ENCODE measurements around the gene ZNF385A. TPM values are rescaled to one million over a fixed set of nuclear protein-coding genes. Genes with fewer than 3 reads are reported as not detected.

Gene ZNF385A
- total RNA-seq, 1 experiment from 2014 or later, result 5.9 TPM

- ATAC-seq, result no peak
- Histone ChIP-seq H3K4me1 (ENCODE audit: control insufficient read depth, insufficient read depth, low read length) (0 out of 2 replicates have a peak, but pooled peaks cover 5% of the 10 kb centered on the region), H3K9me3 (ENCODE audit: control insufficient read depth, insufficient read depth, low read depth, low read length) (no peaks in the 10 kb centered on the region), H3K4me3 (ENCODE audit: low read depth in 2 of 2, low read length in 2 of 2) (no peak overlapping the region), H3K36me3 (ENCODE audit: control insufficient read depth, insufficient read depth, low read length) (peaks cover 19% of the 10 kb centered on the region), H3K27me3 (ENCODE audit: control insufficient read depth, insufficient read depth, low read length) (no peaks in the 10 kb centered on the region), H3K27ac (ENCODE audit: low read length) (no peak overlapping the region)
- DNase-seq (ENCODE audit: low read depth, low spot score), result no peak
- in situ Hi-C loops (cut with HindIII; ENCODE audit: low pct_unique_long_range_greater_than_20kb, low sequenced_read_pairs) (no loop called here), intact Hi-C loops (cut with micrococcal nuclease; ENCODE audit: unreplicated experiment) (no loop called here)
- TSS peak; percentile 89 for BruUV-seq (replicated peaks)
- TF ChIP-seq POLR2AphosphoS5 (IDR thresholded peaks at IDR 0.05; ENCODE audit: low read depth, low read length), result no peak
- TF ChIP-seq, protein P1, sequence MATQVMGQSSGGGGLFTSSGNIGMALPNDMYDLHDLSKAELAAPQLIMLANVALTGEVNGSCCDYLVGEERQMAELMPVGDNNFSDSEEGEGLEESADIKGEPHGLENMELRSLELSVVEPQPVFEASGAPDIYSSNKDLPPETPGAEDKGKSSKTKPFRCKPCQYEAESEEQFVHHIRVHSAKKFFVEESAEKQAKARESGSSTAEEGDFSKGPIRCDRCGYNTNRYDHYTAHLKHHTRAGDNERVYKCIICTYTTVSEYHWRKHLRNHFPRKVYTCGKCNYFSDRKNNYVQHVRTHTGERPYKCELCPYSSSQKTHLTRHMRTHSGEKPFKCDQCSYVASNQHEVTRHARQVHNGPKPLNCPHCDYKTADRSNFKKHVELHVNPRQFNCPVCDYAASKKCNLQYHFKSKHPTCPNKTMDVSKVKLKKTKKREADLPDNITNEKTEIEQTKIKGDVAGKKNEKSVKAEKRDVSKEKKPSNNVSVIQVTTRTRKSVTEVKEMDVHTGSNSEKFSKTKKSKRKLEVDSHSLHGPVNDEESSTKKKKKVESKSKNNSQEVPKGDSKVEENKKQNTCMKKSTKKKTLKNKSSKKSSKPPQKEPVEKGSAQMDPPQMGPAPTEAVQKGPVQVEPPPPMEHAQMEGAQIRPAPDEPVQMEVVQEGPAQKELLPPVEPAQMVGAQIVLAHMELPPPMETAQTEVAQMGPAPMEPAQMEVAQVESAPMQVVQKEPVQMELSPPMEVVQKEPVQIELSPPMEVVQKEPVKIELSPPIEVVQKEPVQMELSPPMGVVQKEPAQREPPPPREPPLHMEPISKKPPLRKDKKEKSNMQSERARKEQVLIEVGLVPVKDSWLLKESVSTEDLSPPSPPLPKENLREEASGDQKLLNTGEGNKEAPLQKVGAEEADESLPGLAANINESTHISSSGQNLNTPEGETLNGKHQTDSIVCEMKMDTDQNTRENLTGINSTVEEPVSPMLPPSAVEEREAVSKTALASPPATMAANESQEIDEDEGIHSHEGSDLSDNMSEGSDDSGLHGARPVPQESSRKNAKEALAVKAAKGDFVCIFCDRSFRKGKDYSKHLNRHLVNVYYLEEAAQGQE (IDR thresholded peaks at IDR 0.05; ENCODE audit: insufficient read depth in 1 of 2, low read depth in 2 of 2, low read length in 1 of 2), result no peak
- ChIA-PET CTCF (no interaction called here), POLR2A (no interaction called here)
These were observed 33.2 kb downstream of the ZNF385A start for GRCh38 chr12:54351341-54351740.

GRCh38 chr12:54350743-54351142 is 33.8 kb downstream of the ZNF385A start:
- CTCF ChIA-PET, result interaction anchor here (0.6 kb wide), 1 partner anchor 8 kb away, joined by 3 read pairs; no protein-coding TSS in a partner anchor
- BruUV-seq (replicated peaks), result no TSS peak
- in situ Hi-C loops (cut with HindIII; ENCODE audit: low pct_unique_long_range_greater_than_20kb, low sequenced_read_pairs), result no loop called here

More at GRCh38 chr12:54350743-54351142, 33.8 kb downstream of the ZNF385A start:
- DNase-seq (ENCODE audit: low read depth, low spot score) (no peak), ATAC-seq (no peak)
- Histone ChIP-seq H3K36me3 (ENCODE audit: control insufficient read depth, insufficient read depth, low read length) (peaks cover 19% of the 10 kb centered on the region), H3K27ac (ENCODE audit: low read length) (no peak overlapping the region), H3K27me3 (ENCODE audit: control insufficient read depth, insufficient read depth, low read length) (no peaks in the 10 kb centered on the region), H3K4me3 (ENCODE audit: low read depth in 2 of 2, low read length in 2 of 2) (no peak overlapping the region), H3K9me3 (ENCODE audit: control insufficient read depth, insufficient read depth, low read depth, low read length) (no peaks in the 10 kb centered on the region), H3K4me1 (ENCODE audit: control insufficient read depth, insufficient read depth, low read length) (0 out of 2 replicates have a peak, but pooled peaks cover 5% of the 10 kb centered on the region)
- no peak for TF ChIP-seq POLR2AphosphoS5 (IDR thresholded peaks at IDR 0.05; ENCODE audit: low read depth, low read length)
- TF ChIP-seq SIN3A (IDR thresholded peaks at IDR 0.05; ENCODE audit: borderline replicate concordance, insufficient read depth, low read depth, low read length), result no peak
- TF ChIP-seq, protein P2, sequence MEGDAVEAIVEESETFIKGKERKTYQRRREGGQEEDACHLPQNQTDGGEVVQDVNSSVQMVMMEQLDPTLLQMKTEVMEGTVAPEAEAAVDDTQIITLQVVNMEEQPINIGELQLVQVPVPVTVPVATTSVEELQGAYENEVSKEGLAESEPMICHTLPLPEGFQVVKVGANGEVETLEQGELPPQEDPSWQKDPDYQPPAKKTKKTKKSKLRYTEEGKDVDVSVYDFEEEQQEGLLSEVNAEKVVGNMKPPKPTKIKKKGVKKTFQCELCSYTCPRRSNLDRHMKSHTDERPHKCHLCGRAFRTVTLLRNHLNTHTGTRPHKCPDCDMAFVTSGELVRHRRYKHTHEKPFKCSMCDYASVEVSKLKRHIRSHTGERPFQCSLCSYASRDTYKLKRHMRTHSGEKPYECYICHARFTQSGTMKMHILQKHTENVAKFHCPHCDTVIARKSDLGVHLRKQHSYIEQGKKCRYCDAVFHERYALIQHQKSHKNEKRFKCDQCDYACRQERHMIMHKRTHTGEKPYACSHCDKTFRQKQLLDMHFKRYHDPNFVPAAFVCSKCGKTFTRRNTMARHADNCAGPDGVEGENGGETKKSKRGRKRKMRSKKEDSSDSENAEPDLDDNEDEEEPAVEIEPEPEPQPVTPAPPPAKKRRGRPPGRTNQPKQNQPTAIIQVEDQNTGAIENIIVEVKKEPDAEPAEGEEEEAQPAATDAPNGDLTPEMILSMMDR (IDR thresholded peaks at IDR 0.05), result no peak
- TF ChIP-seq TCF7L2 (IDR thresholded peaks at IDR 0.05; ENCODE audit: low read depth, low read length), result no peak
- TF ChIP-seq, protein P1 (IDR thresholded peaks at IDR 0.05; ENCODE audit: insufficient read depth in 1 of 2, low read depth in 2 of 2, low read length in 1 of 2), result no peak
- POLR2A ChIA-PET, result no interaction called here
- intact Hi-C loops (cut with micrococcal nuclease; ENCODE audit: unreplicated experiment), result no loop called here

Measured in Panc1 (cell line).